OCI-LY3 (cell line): ENCODE measurements around the gene GRIP2.

ENCODE experiments used
- H2AFZ ChIP-seq: fragments of 200-600, 300-600 bp; shearing (Covaris generic); 2 replicates; pipeline ENCODE4 v1.6.0; 2014; ENCODE audit warnings: antibody characterized with exemption, low read depth, low read length
- H3K27ac ChIP-seq: fragments of 200-600, 300-600 bp; sonication (generic); 2 replicates; pipeline ENCODE4 v1.5.1; 2014; ENCODE audit warnings: mild to moderate bottlenecking, low read length, moderate library complexity, mixed read lengths
- H3K27me3 ChIP-seq: fragments of 200-600, 300-600 bp; sonication (generic); 2 replicates; pipeline ENCODE4 v1.6.1; 2014; ENCODE audit warnings: low read depth, low read length, mixed read lengths
- H3K36me3 ChIP-seq: fragments of 200-600, 300-600 bp; sonication (generic); replicated peaks from 2 replicates; pipeline ENCODE3; 2014; ENCODE audit warnings: low read depth, low read length, mixed read lengths
- H3K4me1 ChIP-seq: fragments of 300-600, 200-600 bp; sonication (generic); 2 replicates; pipeline ENCODE4 v1.6.1; 2014; ENCODE audit warnings: low read length, mixed read lengths
- H3K4me2 ChIP-seq: fragments of 200-600, 300-600 bp; sonication (generic); 2 replicates; pipeline ENCODE4 v1.6.1; 2014; ENCODE audit warnings: low read length, mixed read lengths
- H3K4me3 ChIP-seq: fragments of 300-600, 200-600 bp; sonication (generic); 2 replicates; pipeline ENCODE4 v1.5.1; 2014; ENCODE audit warnings: antibody characterized with exemption, mild to moderate bottlenecking, low read length, moderate library complexity
- H3K79me2 ChIP-seq: fragments of 300-600, 200-600 bp; shearing (Covaris generic); 2 replicates; pipeline ENCODE4 v1.6.1; 2014; ENCODE audit warnings: mild to moderate bottlenecking, low read length, mixed read lengths
- H3K9ac ChIP-seq: fragments of 300-600, 200-600 bp; shearing (Covaris generic); 2 replicates; pipeline ENCODE4 v1.6.0; 2014; ENCODE audit warnings: mild to moderate bottlenecking, low read length, moderate library complexity
- H3K9me3 ChIP-seq: fragments of 200-600, 300-600 bp; shearing (Covaris generic); 2 replicates; pipeline ENCODE4 v1.6.1; 2014; ENCODE audit warnings: low read length, mixed read lengths; ENCODE audit not compliant: insufficient read depth
- H4K20me1 ChIP-seq: fragments of 200-600, 300-600 bp; sonication (generic); 2 replicates; pipeline ENCODE4 v1.6.1; 2016; ENCODE audit warnings: low read length, mixed read lengths; ENCODE audit not compliant: insufficient read depth
- EZH2phosphoT487 ChIP-seq: fragments of 200-600 bp; shearing (Covaris generic); IDR thresholded peaks from 2 replicates; pipeline ENCODE4 v1.6.1; 2018; ENCODE audit warnings: antibody characterized with exemption, mixed run types, low read depth
- TF ChIP-seq, protein P1 (sequence below): fragments of 200-600, 300-600 bp; sonication (generic); IDR thresholded peaks from 2 replicates; pipeline ENCODE4 v1.5.1; 2014; ENCODE audit warnings: antibody characterized with exemption, low read length, low read depth

GRIP2 gene

GRCh38 chr3:14471690-14472089 lies 68.5 kb downstream of the GRIP2 start:
- no peak overlapping the region for H3K9ac ChIP-seq
- peaks cover 4% of the 10 kb centered on the region; the same call in 1 of the 2 replicates for H3K79me2 ChIP-seq
- H4K20me1 ChIP-seq, result no peaks in the 10 kb centered on the region
- H3K4me1 ChIP-seq, result peaks cover 10% of the 10 kb centered on the region
- no peaks in the 10 kb centered on the region for H3K27me3 ChIP-seq
- H3K4me2 ChIP-seq, result no peak overlapping the region
- peaks cover 91% of the 10 kb centered on the region for H3K36me3 ChIP-seq
- no peak for TF ChIP-seq EZH2phosphoT487
- TF ChIP-seq, protein P1, sequence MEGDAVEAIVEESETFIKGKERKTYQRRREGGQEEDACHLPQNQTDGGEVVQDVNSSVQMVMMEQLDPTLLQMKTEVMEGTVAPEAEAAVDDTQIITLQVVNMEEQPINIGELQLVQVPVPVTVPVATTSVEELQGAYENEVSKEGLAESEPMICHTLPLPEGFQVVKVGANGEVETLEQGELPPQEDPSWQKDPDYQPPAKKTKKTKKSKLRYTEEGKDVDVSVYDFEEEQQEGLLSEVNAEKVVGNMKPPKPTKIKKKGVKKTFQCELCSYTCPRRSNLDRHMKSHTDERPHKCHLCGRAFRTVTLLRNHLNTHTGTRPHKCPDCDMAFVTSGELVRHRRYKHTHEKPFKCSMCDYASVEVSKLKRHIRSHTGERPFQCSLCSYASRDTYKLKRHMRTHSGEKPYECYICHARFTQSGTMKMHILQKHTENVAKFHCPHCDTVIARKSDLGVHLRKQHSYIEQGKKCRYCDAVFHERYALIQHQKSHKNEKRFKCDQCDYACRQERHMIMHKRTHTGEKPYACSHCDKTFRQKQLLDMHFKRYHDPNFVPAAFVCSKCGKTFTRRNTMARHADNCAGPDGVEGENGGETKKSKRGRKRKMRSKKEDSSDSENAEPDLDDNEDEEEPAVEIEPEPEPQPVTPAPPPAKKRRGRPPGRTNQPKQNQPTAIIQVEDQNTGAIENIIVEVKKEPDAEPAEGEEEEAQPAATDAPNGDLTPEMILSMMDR, result no peak
- H3K4me3 ChIP-seq, result no peak overlapping the region
- H2AFZ ChIP-seq, result no peak overlapping the region
- H3K9me3 ChIP-seq, result no peaks in the 10 kb centered on the region
- no peak overlapping the region for H3K27ac ChIP-seq

GRCh38 chr3:14471016-14471415 lies 69.1 kb downstream of the GRIP2 start:
- TF ChIP-seq, protein P1, result no peak
- no peak for TF ChIP-seq EZH2phosphoT487
- no peak overlapping the region for H3K4me2 ChIP-seq
- no peak overlapping the region for H2AFZ ChIP-seq

GRCh38 chr3:14470461-14470860 lies 69.7 kb downstream of the GRIP2 start:
- Histone ChIP-seq H2AFZ (no peak overlapping the region), H3K79me2 (peaks cover 4% of the 10 kb centered on the region; the same call in 1 of the 2 replicates), H3K36me3 (peaks cover 89% of the 10 kb centered on the region), H4K20me1 (no peaks in the 10 kb centered on the region), H3K4me3 (no peak overlapping the region), H3K9me3 (no peaks in the 10 kb centered on the region), H3K4me2 (no peak overlapping the region), H3K4me1 (peaks cover 10% of the 10 kb centered on the region), H3K27me3 (no peaks in the 10 kb centered on the region), H3K9ac (no peak overlapping the region), H3K27ac (no peak overlapping the region)
- TF ChIP-seq, protein P1, result no peak
- TF ChIP-seq EZH2phosphoT487, result no peak

More at GRCh38 chr3:14471016-14471415, 69.1 kb downstream of the GRIP2 start:
- peaks cover 10% of the 10 kb centered on the region for H3K4me1 ChIP-seq
- no peaks in the 10 kb centered on the region for H4K20me1 ChIP-seq
- no peak overlapping the region for H3K27ac ChIP-seq
- H3K79me2 ChIP-seq, result peaks cover 4% of the 10 kb centered on the region; the same call in 1 of the 2 replicates
- no peak overlapping the region for H3K4me3 ChIP-seq
- H3K36me3 ChIP-seq, result peaks cover 90% of the 10 kb centered on the region
- no peaks in the 10 kb centered on the region for H3K9me3 ChIP-seq
- H3K27me3 ChIP-seq, result no peaks in the 10 kb centered on the region
- no peak overlapping the region for H3K9ac ChIP-seq

- no peak overlapping the region for H3K27ac ChIP-seq
- H3K9me3 ChIP-seq, result no peaks in the 10 kb centered on the region
- no peaks in the 10 kb centered on the region for H4K20me1 ChIP-seq
- peaks cover 4% of the 10 kb centered on the region; the same call in 1 of the 2 replicates for H3K79me2 ChIP-seq
- H3K9ac ChIP-seq, result no peak overlapping the region
- no peak overlapping the region for H2AFZ ChIP-seq
- no peak overlapping the region for H3K4me3 ChIP-seq
- no peak overlapping the region for H3K4me2 ChIP-seq
- TF ChIP-seq EZH2phosphoT487, result no peak
- TF ChIP-seq, protein P1, result no peak
- no peaks in the 10 kb centered on the region for H3K27me3 ChIP-seq
- peaks cover 10% of the 10 kb centered on the region for H3K4me1 ChIP-seq
- peaks cover 94% of the 10 kb centered on the region for H3K36me3 ChIP-seq
Measured at GRCh38 chr3:14468621-14468981, 71.5 kb downstream of the GRIP2 start.
